GM18502 (cell line): ENCODE measurements around the gene IFNL1.
"Not testable (repeated sequence)": the region's sequence is repeated elsewhere in the genome, so short reads cannot be mapped to it uniquely, and the experiment has no call there.

ENCODE experiments used
- ATAC-seq: cut with Tn5 transposase; IDR thresholded peaks from one replicate; pipeline ENCODE4 v1.9.1; 2021; ENCODE audit warnings: mild to moderate bottlenecking; ENCODE audit not compliant: unreplicated experiment, poor library complexity

IFNL1 gene

GRCh38 chr19:39269369-39269768 is 26.8 kb upstream of the IFNL1 start:
- not testable (repeated sequence) for ATAC-seq

GRCh38 chr19:39270036-39270871 is 26.0 kb upstream of the IFNL1 start:
- no peak for ATAC-seq

DNA sequence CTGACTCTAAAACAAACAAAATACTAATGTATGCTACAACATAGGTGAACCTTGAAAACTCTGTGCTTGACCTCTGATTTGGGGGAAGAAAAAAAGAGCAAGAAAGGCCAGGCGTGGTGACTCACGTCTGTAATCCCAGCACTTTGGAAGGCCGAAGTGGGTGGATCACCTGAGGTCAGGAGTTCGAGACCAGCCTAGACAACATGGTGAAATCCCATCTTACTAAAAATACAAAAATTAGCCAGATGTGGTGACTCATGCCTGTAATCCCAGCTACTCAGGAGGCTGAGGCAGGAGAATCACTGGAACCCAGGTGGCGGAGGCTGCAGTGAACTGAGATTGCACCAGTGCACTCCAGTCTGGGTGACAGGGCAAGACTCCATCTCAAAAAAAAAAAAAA is 22.3 kb upstream of the IFNL1 start:
- ATAC-seq, result not testable (repeated sequence)

DNA sequence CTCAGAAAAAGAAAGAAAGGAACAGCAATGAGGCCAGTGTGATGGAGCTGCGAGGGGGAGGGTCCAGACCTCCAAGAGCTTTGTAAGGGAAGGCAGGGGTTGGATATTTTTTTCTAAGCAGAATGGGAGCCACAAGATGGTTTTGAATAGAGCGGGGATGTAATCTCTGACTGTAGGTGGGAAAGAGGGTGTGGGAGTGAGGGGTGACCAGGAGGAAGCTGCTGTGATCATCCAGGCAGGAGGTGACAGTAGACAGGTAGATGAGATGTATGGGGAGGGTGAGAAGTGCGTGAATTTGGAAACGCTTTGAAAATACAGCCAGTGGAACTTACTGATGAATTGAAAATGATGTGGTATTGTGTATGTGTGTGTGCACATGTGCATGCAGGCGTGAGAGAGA is 20.6 kb upstream of the IFNL1 start:
- ATAC-seq, result no peak

- ATAC-seq, result no peak
Measured at GRCh38 chr19:39276740-39277139, 19.5 kb upstream of the IFNL1 start.

- no peak for ATAC-seq
Measured at GRCh38 chr19:39277598-39277997, 18.6 kb upstream of the IFNL1 start.

GRCh38 chr19:39282021-39282420 is 14.2 kb upstream of the IFNL1 start:
- ATAC-seq, result no peak

GRCh38 chr19:39284032-39284431 is 12.2 kb upstream of the IFNL1 start:
- ATAC-seq, result no peak

DNA sequence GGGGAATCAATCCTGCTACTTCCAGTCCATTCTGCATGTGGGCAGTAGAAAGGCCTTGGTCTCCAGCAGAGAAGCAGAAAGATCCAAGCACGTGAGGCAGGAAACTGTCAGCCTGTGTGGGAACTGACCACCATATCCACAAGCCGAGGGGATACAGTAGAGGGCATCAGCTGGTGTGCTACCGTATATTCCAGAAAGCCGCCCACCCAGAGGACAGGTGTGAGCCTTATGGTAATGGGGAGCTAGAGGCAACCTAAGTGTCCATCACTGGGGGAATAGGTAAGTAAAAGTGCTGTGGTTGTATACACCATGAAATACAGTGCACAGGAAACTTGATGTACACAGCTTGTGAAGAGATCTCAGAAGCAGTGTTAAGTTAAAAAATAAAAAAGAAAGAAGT is 2.8 kb upstream of the IFNL1 start:
- no peak for ATAC-seq

DNA sequence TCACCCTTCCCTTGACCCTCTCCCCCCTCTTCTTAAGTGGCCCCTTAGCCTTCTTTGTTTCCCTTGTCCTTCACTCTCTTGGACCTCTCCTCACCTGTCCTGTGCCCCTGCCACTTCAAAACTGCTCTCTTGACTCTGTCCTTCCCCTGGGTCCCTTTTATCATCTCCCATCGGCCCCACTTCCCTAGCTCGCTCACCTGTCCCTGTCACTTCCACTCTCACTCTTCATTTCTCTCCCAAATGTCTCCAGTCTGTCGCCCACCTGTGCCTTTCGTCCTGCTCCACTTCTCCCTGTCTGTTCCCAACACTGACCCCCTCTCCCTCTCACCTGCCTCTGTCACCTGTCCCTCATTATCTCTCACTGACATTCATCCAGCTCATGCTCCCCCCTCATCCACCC is 699 bp downstream of the IFNL1 start:
- ATAC-seq, result no peak

GRCh38 chr19:39297931-39298634 is 1.9 kb downstream of the IFNL1 start:
- ATAC-seq, result no peak

GRCh38 chr19:39299404-39299803 is 3.2 kb downstream of the IFNL1 start:
- ATAC-seq, result no peak

GRCh38 chr19:39299832-39300231 is 3.6 kb downstream of the IFNL1 start:
- no peak for ATAC-seq

DNA sequence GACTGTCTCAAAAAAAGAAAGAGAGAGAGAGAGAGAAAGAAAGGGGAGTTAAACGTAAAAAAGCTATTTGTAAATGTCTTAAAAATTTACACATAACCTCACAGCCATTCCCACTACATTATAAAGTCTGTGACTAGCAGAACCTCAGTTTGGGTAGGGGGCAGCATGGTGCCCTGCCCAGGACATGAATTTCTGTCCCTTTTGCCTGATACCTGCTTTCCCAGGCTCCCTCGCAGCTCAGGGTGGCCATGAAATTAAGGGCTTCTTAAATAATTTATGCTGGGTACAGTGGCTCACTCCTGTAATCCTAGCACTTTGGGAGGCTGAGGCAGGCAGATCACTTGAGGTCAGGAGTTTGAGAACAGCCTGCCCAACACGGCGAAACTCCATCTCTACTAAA is 4.8 kb downstream of the IFNL1 start:
- ATAC-seq, result no peak

DNA sequence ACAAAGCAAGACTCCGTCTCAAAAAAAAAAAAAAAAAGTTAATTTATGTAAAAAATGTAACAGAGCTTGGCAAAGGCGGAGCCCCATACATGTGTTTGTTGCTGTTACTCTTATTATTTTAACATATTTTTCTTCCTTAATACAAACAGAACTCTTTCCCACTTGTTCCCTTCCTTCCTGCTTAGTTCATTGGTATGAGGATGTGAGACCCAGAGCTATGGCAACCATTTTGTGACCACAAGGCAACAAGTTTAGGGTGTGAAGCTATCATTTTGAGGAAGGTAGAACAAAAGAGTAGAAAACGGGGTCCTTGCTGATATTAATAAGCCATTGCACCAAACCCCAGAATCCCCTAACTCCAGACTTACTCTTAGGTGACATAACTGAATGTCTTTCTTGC is 5.4 kb downstream of the IFNL1 start:
- ATAC-seq, result no peak

DNA sequence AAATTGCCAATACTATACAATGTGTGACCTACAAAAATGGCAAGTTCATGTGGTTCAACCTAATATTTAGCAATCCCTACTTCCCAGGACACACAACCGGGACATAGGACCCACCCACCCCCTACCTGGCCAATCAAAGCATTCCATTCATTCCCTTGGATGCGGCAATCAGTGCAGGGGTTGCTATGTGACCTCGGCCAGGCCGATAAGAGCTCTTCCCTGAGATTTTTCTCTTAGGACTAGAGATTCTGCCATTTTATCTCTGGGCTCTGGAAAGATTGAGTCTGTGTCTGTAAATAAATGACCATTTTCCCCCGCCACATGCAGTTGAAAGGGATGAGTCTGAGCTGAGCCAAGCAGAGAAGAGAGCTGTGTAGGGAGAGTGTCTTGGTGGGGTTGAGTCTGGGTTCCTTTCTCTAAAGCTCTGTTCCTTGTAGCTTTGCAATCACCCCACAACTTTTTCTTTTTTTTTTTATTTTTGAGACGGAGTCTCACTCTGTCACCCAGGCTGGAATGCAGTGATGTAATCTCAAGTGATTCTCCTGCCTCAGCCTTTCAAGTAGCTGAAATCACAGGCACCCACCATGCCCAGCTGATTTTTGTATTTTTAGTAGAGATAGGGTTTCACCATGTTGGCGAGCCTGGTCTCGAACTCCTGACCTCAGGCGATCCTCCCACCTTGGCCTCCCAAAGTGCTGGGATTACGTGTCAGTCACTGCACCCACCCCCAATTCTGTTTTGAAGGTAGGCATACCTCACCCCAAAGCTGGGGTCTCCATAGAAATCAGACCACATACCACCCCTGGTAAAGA is 7.4 kb downstream of the IFNL1 start:
- ATAC-seq, result no peak

DNA sequence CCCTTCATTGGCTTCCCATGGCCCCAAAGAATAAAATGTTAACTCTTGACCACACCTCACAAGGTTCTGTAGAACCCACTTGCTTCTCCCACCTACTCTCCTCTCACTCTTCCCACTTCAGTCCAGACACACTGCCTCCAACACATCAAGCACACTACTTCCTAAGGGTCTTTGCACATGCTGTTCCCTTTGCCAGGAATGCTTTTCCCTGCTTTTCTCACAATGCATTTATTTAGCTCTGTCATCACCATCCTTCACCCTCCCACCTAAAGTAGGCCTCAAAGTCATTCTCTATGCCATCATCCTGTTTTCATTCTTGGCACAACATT is 7.9 kb downstream of the IFNL1 start:
- no peak for ATAC-seq

DNA sequence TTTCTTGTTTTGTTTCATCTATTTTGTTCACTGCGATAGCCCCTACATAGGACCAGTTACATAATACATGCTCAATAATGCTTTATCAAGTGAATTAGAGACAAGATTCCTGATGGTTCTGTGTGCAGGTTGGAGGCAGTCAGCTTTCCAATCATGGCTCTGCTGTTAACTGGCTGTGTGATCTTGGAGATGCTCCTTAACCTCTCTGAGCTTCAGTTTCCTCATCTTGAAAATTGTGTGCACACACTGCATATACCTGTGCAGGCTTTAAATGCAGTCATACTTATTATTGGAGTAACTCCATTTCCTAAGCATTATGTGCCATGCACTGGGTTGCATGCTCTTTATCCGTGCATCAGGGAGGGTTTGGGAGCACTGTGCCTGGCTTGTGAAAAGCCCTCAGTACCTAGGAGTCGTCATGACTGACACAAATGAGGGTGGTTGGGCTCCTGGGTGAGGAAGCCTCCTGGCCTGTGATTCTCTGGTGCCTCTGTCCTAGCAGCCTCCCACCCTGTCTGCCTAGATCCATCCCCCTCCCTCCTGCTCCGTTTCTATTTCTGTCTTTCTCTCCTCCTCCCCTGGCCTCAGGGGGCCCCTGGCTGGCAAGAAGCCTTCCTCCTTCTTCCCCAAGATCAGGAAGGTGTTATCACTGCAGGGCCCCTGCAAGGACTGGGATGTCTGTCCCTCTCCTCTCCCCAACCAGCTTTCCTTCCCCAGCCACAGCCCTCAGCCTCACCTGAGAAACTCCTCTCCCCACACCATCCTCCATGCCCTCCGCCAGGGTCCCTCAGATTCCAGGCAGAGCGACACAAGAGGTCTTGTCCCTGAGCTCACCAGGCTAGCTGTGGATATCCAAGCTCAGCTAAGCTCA is 8.7 kb downstream of the IFNL1 start:
- no peak for ATAC-seq

GRCh38 chr19:39306075-39306474 is 9.9 kb downstream of the IFNL1 start:
- no peak for ATAC-seq
